Measurements from ENCODE around the gene NAALADL2. TPM values are rescaled to one million over a fixed set of nuclear protein-coding genes. Genes with fewer than 3 reads are reported as not detected.

NAALADL2 gene
- polyA plus RNA-seq, 3 donors, result not detected

GRCh38 chr3:175029828-175030227 lies 170.7 kb downstream of the NAALADL2 start:
- H3K4me3 Mint-ChIP-seq, result no peak overlapping the region
- no peaks in the 10 kb centered on the region for H3K4me1 ChIP-seq (ENCODE audit: control insufficient read depth in 1 of 2, insufficient read depth in 2 of 2, low read length in 2 of 2)
- H3K36me3 ChIP-seq (replicated peaks in 1 of 2; ENCODE audit: control insufficient read depth in 1 of 2, insufficient read depth in 2 of 2, low read length in 2 of 2), result no peaks in the 10 kb centered on the region
- H3K27me3 Mint-ChIP-seq (ENCODE audit: low read depth in 3 of 3), result no peaks in the 10 kb centered on the region
- H3K9me3 Mint-ChIP-seq, result peaks cover 0 to 8% (median 0%) of the 10 kb centered on the region in 7 donors
- DNase-seq, result no peak
- H3K27ac Mint-ChIP-seq, result no peak overlapping the region
- no peaks in the 10 kb centered on the region for H4K20me1 ChIP-seq (ENCODE audit: insufficient read depth, low read length)
- H2AFZ ChIP-seq (ENCODE audit: insufficient read depth, low read depth, low read length, poor library complexity, severe bottlenecking), result no peak overlapping the region
- TF ChIP-seq CTCF (IDR thresholded peaks at IDR 0.05), result no peak
- no peaks in the 10 kb centered on the region for H3K4me1 Mint-ChIP-seq
- H3K9ac ChIP-seq (ENCODE audit: insufficient read depth, low read length, poor library complexity, severe bottlenecking), result no peak overlapping the region
- no peaks in the 10 kb centered on the region for H3K36me3 Mint-ChIP-seq
- intact Hi-C loops (cut with micrococcal nuclease), result no loop called here
- H3K27ac ChIP-seq (ENCODE audit: low read depth in 1 of 2, low read length in 2 of 2), result no peak overlapping the region
- no peak overlapping the region for H3K4me3 ChIP-seq (replicated peaks in 1 of 3; ENCODE audit: low read depth in 2 of 3, low read length in 3 of 3)
- no peaks in the 10 kb centered on the region for H3K79me2 ChIP-seq (ENCODE audit: insufficient read depth, low read length)
- no peak overlapping the region for H3K4me2 ChIP-seq (replicated peaks; ENCODE audit: extremely low read depth, low read length, poor library complexity, severe bottlenecking)
- WGBS (ENCODE audit: insufficient coverage), result 100% methylated on average over 2 of the region's 2 CpGs
- H3K9me3 ChIP-seq (replicated peaks in 1 of 2; ENCODE audit: control insufficient read depth in 1 of 2, insufficient read depth in 1 of 2, low read length in 2 of 2), result peaks cover under 1 to 2% of the 10 kb centered on the region in 2 donors
- no peaks in the 10 kb centered on the region for H3K27me3 ChIP-seq (ENCODE audit: control insufficient read depth in 2 of 2, insufficient read depth in 2 of 2, low read length in 2 of 2)

GRCh38 chr3:175039875-175040274 lies 180.7 kb downstream of the NAALADL2 start:
- H3K9me3 ChIP-seq (replicated peaks in 1 of 2; ENCODE audit: control insufficient read depth in 1 of 2, insufficient read depth in 1 of 2, low read length in 2 of 2), result peaks cover 8 to 16% of the 10 kb centered on the region in 2 donors
- Mint-ChIP-seq H3K27me3 (ENCODE audit: low read depth in 3 of 3) (no peaks in the 10 kb centered on the region), H3K4me1 (no peaks in the 10 kb centered on the region), H3K36me3 (no peaks in the 10 kb centered on the region), H3K4me3 (no peak overlapping the region), H3K9me3 (peaks cover 0 to 14% (median 4%) of the 10 kb centered on the region in 7 donors), H3K27ac (no peak overlapping the region)
- no peaks in the 10 kb centered on the region for H3K4me1 ChIP-seq (ENCODE audit: control insufficient read depth in 1 of 2, insufficient read depth in 2 of 2, low read length in 2 of 2)
- no peaks in the 10 kb centered on the region for H3K36me3 ChIP-seq (replicated peaks in 1 of 2; ENCODE audit: control insufficient read depth in 1 of 2, insufficient read depth in 2 of 2, low read length in 2 of 2)
- no peak for DNase-seq
- 100% methylated on average over 3 of the region's 4 CpGs for whole genome bisulfite sequencing (ENCODE audit: insufficient coverage)
- intact Hi-C loops (cut with micrococcal nuclease), result no loop called here
- H4K20me1 ChIP-seq (ENCODE audit: insufficient read depth, low read length), result no peaks in the 10 kb centered on the region
- no peak overlapping the region for H2AFZ ChIP-seq (ENCODE audit: insufficient read depth, low read depth, low read length, poor library complexity, severe bottlenecking)
- no peak overlapping the region for H3K9ac ChIP-seq (ENCODE audit: insufficient read depth, low read length, poor library complexity, severe bottlenecking)
- H3K79me2 ChIP-seq (ENCODE audit: insufficient read depth, low read length), result no peaks in the 10 kb centered on the region
- no peak overlapping the region for H3K27ac ChIP-seq (ENCODE audit: low read depth in 1 of 2, low read length in 2 of 2)
- no peak overlapping the region for H3K4me2 ChIP-seq (replicated peaks; ENCODE audit: extremely low read depth, low read length, poor library complexity, severe bottlenecking)
- no peak for TF ChIP-seq CTCF (IDR thresholded peaks at IDR 0.05)
- H3K4me3 ChIP-seq (replicated peaks in 1 of 3; ENCODE audit: low read depth in 2 of 3, low read length in 3 of 3), result no peak overlapping the region
- no peaks in the 10 kb centered on the region for H3K27me3 ChIP-seq (ENCODE audit: control insufficient read depth in 2 of 2, insufficient read depth in 2 of 2, low read length in 2 of 2)

All from CD14-positive monocyte (primary cell).